ENCODE data around the gene CD3E.
A peak's percentile ranks its signal among the peaks of the same experiment; 100 is the strongest.

Gene CD3E

DNA sequence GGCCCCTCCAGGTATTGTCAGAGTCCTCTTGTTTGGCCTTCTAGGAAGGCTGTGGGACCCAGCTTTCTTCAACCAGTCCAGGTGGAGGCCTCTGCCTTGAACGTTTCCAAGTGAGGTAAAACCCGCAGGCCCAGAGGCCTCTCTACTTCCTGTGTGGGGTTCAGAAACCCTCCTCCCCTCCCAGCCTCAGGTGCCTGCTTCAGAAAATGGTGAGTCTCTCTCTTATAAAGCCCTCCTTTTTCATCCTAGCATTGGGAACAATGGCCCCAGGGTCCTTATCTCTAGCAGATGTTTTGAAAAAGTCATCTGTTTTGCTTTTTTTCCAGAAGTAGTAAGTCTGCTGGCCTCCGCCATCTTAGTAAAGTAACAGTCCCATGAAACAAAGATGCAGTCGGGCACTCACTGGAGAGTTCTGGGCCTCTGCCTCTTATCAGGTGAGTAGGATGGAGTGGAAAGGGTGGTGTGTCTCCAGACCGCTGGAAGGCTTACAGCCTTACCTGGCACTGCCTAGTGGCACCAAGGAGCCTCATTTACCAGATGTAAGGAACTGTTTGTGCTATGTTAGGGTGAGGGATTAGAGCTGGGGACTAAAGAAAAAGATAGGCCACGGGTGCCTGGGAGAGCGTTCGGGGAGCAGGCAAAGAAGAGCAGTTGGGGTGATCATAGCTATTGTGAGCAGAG is at the start of gene CD3E:
Gene CD3E, plus strand, starts transcription at position 163 of the 681 bp plus-strand sequence. Its CDS starts 223 bp downstream, at position 386.
- DNase-seq (ENCODE audit: low read depth in 2 of 2) = peak in 1 of 2 donors; percentile 38

DNA sequence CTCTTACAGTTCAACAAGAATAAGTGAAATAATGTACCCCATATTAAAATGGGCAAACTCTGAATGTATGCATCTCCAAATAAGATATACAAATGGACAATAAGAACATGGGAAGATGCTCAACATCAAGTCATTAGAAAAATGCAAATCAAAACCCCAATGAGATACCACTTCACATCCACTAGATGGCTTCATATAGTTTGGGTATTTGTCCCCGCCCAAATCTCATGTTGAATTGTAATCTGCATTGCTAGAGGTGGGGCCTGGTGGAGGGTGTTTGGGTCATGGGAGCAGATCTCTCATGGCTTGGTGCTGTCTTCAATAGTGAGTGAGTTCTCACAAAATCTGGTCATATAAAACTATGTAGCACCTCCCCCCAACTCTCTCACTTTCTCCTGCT is 46.1 kb upstream of the CD3E start:
- DNase-seq (ENCODE audit: low read depth in 2 of 2) = no peak

- DNase-seq (ENCODE audit: low read depth in 2 of 2) = no peak
Measured at GRCh38 chr11:118259138-118259537, 45.4 kb upstream of the CD3E start.

- no peak for DNase-seq (ENCODE audit: low read depth in 2 of 2)
Measured at GRCh38 chr11:118260353-118260752, 44.2 kb upstream of the CD3E start.

GRCh38 chr11:118263112-118263511 is 41.4 kb upstream of the CD3E start:
- no peak for DNase-seq (ENCODE audit: low read depth in 2 of 2)

GRCh38 chr11:118263695-118264568 is 40.6 kb upstream of the CD3E start, which contains the start of gene MPZL2:
MPZL2 (minus strand) TSS chr11:118264297; CDS start chr11:118264153, 144 bp downstream.
- DNase-seq (ENCODE audit: low read depth in 2 of 2) = no peak

DNA sequence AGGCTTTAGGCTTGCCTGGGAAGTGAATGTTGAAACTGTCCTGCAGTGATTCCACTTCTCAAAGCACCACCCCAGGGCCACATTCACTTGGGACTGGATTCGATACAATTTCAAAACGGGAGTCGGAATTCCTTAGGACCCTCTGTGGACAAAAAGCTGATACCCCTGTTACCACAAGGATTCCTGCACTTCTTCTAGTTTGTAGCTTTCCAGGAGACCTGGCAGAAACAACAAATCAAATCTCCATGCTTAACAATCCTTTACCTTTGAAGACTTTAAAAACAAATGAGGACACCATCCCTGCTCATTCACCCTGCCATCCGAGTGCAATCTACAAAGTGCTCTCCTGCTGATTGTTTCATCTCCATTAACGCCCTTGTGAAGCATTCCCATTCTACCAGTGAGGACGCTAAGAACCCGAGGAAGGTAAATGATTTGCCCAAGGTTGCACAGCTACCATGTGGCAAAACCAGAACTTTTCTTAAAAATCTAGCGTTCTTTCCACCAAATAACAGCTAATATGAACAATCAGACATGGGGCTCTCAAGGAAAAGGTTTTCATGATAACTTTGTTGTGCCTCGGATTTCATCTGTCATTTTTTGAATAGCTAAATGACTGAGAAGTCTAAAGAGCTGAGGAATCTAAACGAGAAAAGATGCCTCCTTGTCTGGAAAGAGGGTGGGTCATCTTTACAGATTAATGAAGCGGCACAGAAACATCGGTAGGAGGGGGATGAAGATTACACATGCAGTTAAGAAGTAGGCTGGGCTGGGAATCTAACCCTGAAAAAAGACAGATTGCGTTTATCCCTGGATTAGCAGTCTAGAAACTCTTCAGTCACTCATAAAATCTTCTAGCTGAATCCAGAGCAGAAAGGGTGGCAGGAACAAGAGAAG is 39.7 kb upstream of the CD3E start:
- DNase-seq (ENCODE audit: low read depth in 2 of 2) = no peak

DNA sequence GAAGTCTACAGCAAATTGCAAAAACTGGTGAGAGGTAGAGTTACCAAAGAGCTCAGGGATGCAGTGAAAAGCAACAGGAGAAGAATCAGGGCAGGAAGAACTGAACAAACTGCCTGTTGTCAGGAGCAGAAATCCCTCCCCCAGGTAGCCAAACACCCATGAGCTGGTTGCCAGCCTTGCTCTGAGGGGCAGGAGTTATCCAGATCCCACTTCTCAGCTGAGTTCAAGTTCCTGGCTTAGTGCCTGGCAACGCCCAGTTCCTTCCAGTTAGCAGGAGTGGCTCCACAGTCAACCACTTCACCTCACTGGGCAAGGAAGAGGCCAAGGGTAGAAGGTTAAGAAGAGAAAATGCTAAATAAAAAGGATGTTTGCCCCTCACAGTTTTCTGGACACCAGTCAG is 38.6 kb upstream of the CD3E start:
- DNase-seq (ENCODE audit: low read depth in 2 of 2) = no peak

DNA sequence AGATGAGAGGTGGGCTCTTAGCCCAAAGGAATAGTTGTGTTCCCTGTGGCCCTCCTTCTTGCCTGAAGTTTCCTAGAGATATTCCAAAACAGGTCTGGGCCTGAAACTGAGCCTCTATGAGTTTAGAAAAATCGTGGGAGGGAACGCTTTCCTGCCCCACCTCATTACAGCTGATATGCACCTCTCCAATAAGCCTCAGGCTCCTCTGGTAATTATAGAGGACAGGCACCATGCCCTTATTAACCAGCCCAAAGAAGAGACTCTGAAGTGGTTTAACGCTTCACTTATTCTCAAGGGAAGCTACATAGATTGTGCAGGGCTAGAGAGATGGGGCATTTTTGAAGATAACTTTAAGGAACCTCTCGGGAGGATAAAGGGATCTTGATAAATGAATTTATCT is 37.0 kb upstream of the CD3E start:
- DNase-seq (ENCODE audit: low read depth in 2 of 2) = no peak

GRCh38 chr11:118272001-118272400 is 32.5 kb upstream of the CD3E start:
- no peak for DNase-seq (ENCODE audit: low read depth in 2 of 2)

DNA sequence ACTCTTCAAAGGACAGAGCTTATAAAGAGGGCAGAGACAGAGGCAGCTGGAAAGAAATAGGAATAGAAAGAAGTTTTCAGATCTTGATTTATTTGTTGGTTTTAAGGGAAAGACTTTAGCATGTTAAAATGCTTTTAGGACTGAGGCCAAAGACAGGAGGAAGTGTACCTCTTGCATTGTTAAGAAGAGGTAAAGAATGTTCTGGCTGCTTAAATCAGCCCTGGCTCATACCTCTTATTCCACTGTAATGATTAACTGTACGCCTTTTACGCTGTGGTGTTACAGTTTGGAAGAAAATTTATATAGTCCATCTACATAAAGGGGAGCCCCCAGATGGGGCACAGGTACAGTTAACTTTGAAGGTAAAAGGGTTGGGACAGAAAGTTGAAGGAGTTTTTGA is 30.3 kb upstream of the CD3E start:
- DNase-seq (ENCODE audit: low read depth in 2 of 2) = no peak

- no peak for DNase-seq (ENCODE audit: low read depth in 2 of 2)
Measured at GRCh38 chr11:118275176-118275575, 29.4 kb upstream of the CD3E start.

GRCh38 chr11:118276422-118276821 is 28.1 kb upstream of the CD3E start:
- no peak for DNase-seq (ENCODE audit: low read depth in 2 of 2)

GRCh38 chr11:118277312-118277711 is 27.2 kb upstream of the CD3E start:
- DNase-seq (ENCODE audit: low read depth in 2 of 2) = no peak

- no peak for DNase-seq (ENCODE audit: low read depth in 2 of 2)
Measured at GRCh38 chr11:118281284-118281683, 23.2 kb upstream of the CD3E start.

GRCh38 chr11:118282606-118283005 is 21.9 kb upstream of the CD3E start:
- no peak for DNase-seq (ENCODE audit: low read depth in 2 of 2)

DNA sequence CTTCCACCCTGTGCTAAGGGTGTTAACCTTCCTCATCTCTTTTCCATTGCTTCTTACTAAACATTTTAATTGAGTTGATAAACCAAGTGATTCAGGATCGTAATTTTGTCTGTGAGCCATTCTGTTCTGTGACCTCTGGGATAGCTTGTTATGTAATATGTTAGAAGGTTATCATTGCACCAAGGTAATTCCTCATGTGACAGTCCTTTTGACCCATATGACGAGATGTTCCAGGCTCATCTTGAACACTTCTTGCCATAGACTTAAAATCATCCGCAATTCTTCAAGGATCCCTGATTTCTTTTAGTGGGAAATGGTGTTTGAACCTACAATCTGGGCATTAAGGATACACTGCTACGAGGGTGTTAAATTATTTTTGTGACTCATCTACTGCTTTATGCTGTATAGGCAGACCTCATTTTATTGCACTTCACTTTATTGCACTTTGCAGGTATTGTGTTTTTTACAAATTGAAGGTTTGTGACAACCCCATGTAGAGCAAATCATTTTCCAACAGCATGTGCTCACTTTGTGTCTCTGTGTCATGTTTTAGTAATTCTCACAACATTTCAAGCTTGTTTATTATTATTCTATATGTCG is 21.4 kb upstream of the CD3E start:
- DNase-seq (ENCODE audit: low read depth in 2 of 2) = no peak

DNA sequence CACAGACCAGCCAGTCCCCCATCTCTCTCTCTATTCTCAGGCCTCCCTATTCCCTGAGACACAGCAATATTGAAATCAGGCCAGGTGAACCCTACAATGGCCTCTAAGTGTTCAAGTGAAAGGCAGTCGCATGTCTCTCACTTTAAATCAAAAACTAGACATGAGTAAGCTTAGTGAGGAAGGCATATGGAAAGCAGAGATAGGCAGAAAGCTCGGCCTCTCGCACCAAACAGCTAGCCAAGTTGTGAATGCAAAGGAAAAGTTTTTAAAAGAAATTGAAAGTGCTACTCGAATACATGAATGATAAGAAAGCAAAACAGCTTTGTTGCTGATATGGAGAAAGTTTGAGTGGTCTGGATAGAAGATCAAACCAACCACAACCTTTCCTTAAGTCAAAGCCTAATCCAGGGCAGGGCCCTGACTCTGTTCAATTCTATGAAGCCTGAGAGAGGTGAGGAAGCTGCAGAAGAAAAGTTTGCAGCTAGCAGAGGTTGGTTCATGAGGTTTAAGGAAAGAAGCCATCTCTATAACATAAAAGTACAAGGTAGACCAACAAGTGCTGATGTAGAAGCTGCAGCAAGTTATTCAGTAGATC is 20.7 kb upstream of the CD3E start:
- DNase-seq (ENCODE audit: low read depth in 2 of 2) = no peak

- DNase-seq (ENCODE audit: low read depth in 2 of 2) = no peak
Measured at GRCh38 chr11:118286545-118286944, 18.0 kb upstream of the CD3E start.

DNA sequence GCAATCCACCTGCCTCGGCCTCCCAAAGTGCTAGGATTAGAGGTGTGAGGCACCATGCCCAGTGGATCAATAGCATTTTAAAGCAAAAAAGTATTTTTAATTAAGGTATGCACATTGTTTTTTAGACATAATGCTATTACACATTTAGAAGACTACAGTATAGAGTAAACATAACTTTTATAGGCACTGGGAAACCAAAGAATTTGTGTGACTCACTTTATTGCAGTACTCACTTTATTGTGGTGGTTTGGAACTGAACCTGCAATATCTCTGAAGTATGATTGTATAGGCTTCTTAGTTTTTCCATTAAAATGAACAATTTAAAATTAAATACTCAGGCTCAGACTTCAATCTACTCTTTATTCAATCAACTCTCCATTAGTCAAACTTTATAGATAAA is 17.5 kb upstream of the CD3E start:
- no peak for DNase-seq (ENCODE audit: low read depth in 2 of 2)

DNA sequence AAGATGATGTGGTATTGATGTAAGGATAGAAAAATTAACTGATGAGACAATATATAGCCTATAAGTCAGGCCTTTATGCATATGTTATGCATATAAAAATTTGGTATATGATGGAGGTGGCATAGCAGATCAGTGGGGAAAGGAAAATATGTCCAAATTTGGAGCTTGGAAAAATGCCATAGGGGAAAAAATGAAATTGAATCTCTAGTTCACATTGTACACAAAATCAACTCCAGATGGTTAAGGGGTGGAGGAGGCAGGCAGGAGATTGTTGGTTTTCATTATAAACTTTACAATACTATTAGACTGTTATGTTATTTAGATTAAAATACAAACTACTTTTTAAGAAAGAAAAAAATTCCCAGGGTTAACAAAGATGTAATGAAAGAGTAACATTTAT is 15.1 kb upstream of the CD3E start:
- no peak for DNase-seq (ENCODE audit: low read depth in 2 of 2)
